Caco-2 (cell line): ENCODE measurements around the gene LCE1D. TPM values are rescaled to one million over a fixed set of nuclear protein-coding genes. Genes with fewer than 3 reads are reported as not detected.

ENCODE experiments used
- BruUV-seq: library from RNA; stranded (reverse); fragments of 400-500 nt; replicated peaks from 2 replicates; lab custom pipeline; 2021; lab: Mats Ljungman, UMichigan
- CTCF ChIA-PET: fragments of 300-600 bp; sonication (Branson Sonifier 250); formaldehyde crosslinking; loops from one replicate; lab custom pipeline; 2022; ENCODE audit warnings: antibody characterized with exemption; lab: Charles Lee
- POLR2A ChIA-PET: fragments of 300-600 bp; sonication (Branson Sonifier 250); formaldehyde crosslinking; loops from one replicate; lab custom pipeline; 2022; ENCODE audit warnings: antibody characterized with exemption; lab: Charles Lee
- DNase-seq, 2 experiments: peaks; one replicate each; pipeline versions ENCODE4 v3.0.0 to v3.0.0-alpha.2; 2020 to 2022
- H3K27me3 ChIP-seq: replicated peaks from 2 replicates; pipeline ENCODE4 v1.6.0; 2011; ENCODE audit warnings: low read length; ENCODE audit not compliant: control insufficient read depth, insufficient read depth
- H3K36me3 ChIP-seq: 2 replicates; pipeline ENCODE4 v1.5.1; 2011; ENCODE audit warnings: low read length; ENCODE audit not compliant: control insufficient read depth, insufficient read depth
- H3K4me1 ChIP-seq: fragments of 250-450 bp; sonication (Bioruptor Pico); 2 replicates; pipeline ENCODE4 v1.5.1; 2020; ENCODE audit warnings: mild to moderate bottlenecking
- H3K4me3 ChIP-seq: 2 replicates; pipeline ENCODE4 v1.5.1; 2011; ENCODE audit warnings: low read depth, mild to moderate bottlenecking, control low read depth, low read length
- H3K9me3 ChIP-seq: fragments of 250-450 bp; sonication (Bioruptor Pico); 2 replicates; pipeline ENCODE4 v1.5.1; 2020; ENCODE audit warnings: mild to moderate bottlenecking, moderate library complexity
- H3K27ac Mint-ChIP-seq: one replicate; pipeline ENCODE4 v1.8.0; 2022; ENCODE audit warnings: mixed read lengths; ENCODE audit not compliant: unreplicated experiment
- H3K27me3 Mint-ChIP-seq: one replicate; pipeline ENCODE4 v1.8.0; 2022; ENCODE audit warnings: mixed read lengths; ENCODE audit not compliant: insufficient read depth, unreplicated experiment
- H3K36me3 Mint-ChIP-seq: one replicate; pipeline ENCODE4 v1.8.0; 2022; ENCODE audit warnings: mild to moderate bottlenecking, mixed read lengths; ENCODE audit not compliant: insufficient read depth, unreplicated experiment
- H3K4me1 Mint-ChIP-seq: one replicate; pipeline ENCODE4 v1.8.0; 2022; ENCODE audit warnings: low read depth, mixed read lengths; ENCODE audit not compliant: unreplicated experiment
- H3K4me3 Mint-ChIP-seq: one replicate; pipeline ENCODE4 v1.8.0; 2022; ENCODE audit warnings: mild to moderate bottlenecking, moderate library complexity, mixed read lengths; ENCODE audit not compliant: unreplicated experiment
- H3K9me3 Mint-ChIP-seq: one replicate; pipeline ENCODE4 v1.8.0; 2022; ENCODE audit warnings: mixed read lengths; ENCODE audit not compliant: unreplicated experiment
- intact Hi-C: fragments of 100-400 bp; cut with micrococcal nuclease; formaldehyde crosslinking; loops from one replicate; pipeline ENCODE4 v1.10.0; 2022; ENCODE audit not compliant: unreplicated experiment
- total RNA-seq: library from RNA; stranded (reverse); gene quantifications from 2 replicates; pipeline ENCODE4 v1.2.3, GENCODE V29; 2022
- TF ChIP-seq, protein P1 (sequence below), 2 experiments: fragments of 200-600 bp in 1 of 2; IDR thresholded peaks; 1 replicate in 1 of 2; 2 replicates in 1 of 2; pipeline versions ENCODE4 v1.5.1 to v1.8.0; 2011 to 2022; ENCODE audit warnings: antibody characterized with exemption in 1 of 2, control low read depth in 1 of 2, inconsistent platforms in 1 of 2, low read depth in 1 of 2, low read length in 1 of 2, mild to moderate bottlenecking in 1 of 2, moderate library complexity in 1 of 2; ENCODE audit not compliant: insufficient read depth in 1 of 2, severe bottlenecking in 1 of 2, unreplicated experiment in 1 of 2

Gene LCE1D
- total RNA-seq, 1 experiment from 2014 or later: not detected

GRCh38 chr1:152842556-152842955 is 46.0 kb downstream of the LCE1D start, which contains the start of gene LCE6A:
Gene LCE6A (plus strand): TSS chr1:152842856. CDS start chr1:152843521, 665 bp downstream.
- DNase-seq: no peak
- Mint-ChIP-seq H3K9me3 (no peaks in the 10 kb centered on the region), H3K36me3 (no peaks in the 10 kb centered on the region), H3K27me3 (peaks cover 12% of the 10 kb centered on the region), H3K4me3 (no peak within 1 kb of the TSS), H3K4me1 (no peaks in the 10 kb centered on the region), H3K27ac (no peak within 1 kb of the TSS)
- no TSS peak for BruUV-seq
- ChIA-PET POLR2A (no interaction called here), CTCF (no interaction called here)
- TF ChIP-seq, protein P1, sequence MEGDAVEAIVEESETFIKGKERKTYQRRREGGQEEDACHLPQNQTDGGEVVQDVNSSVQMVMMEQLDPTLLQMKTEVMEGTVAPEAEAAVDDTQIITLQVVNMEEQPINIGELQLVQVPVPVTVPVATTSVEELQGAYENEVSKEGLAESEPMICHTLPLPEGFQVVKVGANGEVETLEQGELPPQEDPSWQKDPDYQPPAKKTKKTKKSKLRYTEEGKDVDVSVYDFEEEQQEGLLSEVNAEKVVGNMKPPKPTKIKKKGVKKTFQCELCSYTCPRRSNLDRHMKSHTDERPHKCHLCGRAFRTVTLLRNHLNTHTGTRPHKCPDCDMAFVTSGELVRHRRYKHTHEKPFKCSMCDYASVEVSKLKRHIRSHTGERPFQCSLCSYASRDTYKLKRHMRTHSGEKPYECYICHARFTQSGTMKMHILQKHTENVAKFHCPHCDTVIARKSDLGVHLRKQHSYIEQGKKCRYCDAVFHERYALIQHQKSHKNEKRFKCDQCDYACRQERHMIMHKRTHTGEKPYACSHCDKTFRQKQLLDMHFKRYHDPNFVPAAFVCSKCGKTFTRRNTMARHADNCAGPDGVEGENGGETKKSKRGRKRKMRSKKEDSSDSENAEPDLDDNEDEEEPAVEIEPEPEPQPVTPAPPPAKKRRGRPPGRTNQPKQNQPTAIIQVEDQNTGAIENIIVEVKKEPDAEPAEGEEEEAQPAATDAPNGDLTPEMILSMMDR (IDR thresholded peaks at IDR 0.05; ENCODE audit: insufficient read depth in 1 of 2, low read depth in 1 of 2, low read length in 1 of 2, severe bottlenecking in 1 of 2, unreplicated experiment in 1 of 2): no peak
- H3K36me3 ChIP-seq: no peaks in the 10 kb centered on the region
- H3K4me1 ChIP-seq: no peaks in the 10 kb centered on the region
- no peaks in the 10 kb centered on the region for H3K9me3 ChIP-seq
- no peaks in the 10 kb centered on the region; the same call in 1 of the 2 replicates for H3K27me3 ChIP-seq
- intact Hi-C loops: no loop called here
- no peak within 1 kb of the TSS for H3K4me3 ChIP-seq

Other genes with a start within 250 kb of the LCE1D start
- not detected in 2 replicates for gene LCE3E, start 229.9 kb upstream of the LCE1D start, total RNA-seq
- gene LCE3D, start 216.2 kb upstream of the LCE1D start, total RNA-seq: not detected in 2 replicates
- not detected in 2 replicates for gene LCE3C, start 196.5 kb upstream of the LCE1D start, total RNA-seq
- not detected in 2 replicates for gene LCE3B, start 182.9 kb upstream of the LCE1D start, total RNA-seq
- gene LCE3A, start 173.6 kb upstream of the LCE1D start, total RNA-seq: not detected in 2 replicates
- gene LCE2D, start 133.3 kb upstream of the LCE1D start, total RNA-seq: not detected in 2 replicates
- gene LCE2C, start 121.4 kb upstream of the LCE1D start, total RNA-seq: not detected in 2 replicates
- not detected in 2 replicates for gene LCE2B, start 110.6 kb upstream of the LCE1D start, total RNA-seq
- not detected in 2 replicates for gene LCE2A, start 98.4 kb upstream of the LCE1D start, total RNA-seq
- gene LCE4A, start 88.6 kb upstream of the LCE1D start, total RNA-seq: not detected in 2 replicates
- not detected in 2 replicates for gene KPRP, start 38.7 kb upstream of the LCE1D start, total RNA-seq
- gene LCE1F, start 21.6 kb upstream of the LCE1D start, total RNA-seq: not detected in 2 replicates
- not detected in 2 replicates for gene LCE1E, start 10.5 kb upstream of the LCE1D start, total RNA-seq
- gene LCE1C, start 9.9 kb downstream of the LCE1D start, total RNA-seq: not detected in 2 replicates
- not detected in 2 replicates for gene LCE1B, start 15.2 kb downstream of the LCE1D start, total RNA-seq
- gene LCE1A, start 30.8 kb downstream of the LCE1D start, total RNA-seq: not detected in 2 replicates
- gene LCE6A, start 46.1 kb downstream of the LCE1D start, total RNA-seq: not detected in 2 replicates
- gene LCE7A, start 63.3 kb downstream of the LCE1D start, total RNA-seq: not detected in 2 replicates
- not detected in 2 replicates for gene SMCP, start 81.6 kb downstream of the LCE1D start, total RNA-seq
- gene IVL, start 111.8 kb downstream of the LCE1D start, total RNA-seq: not detected in 2 replicates
- gene SPRR5, start 150.5 kb downstream of the LCE1D start, total RNA-seq: not detected in 2 replicates
- gene SPRR4, start 173.9 kb downstream of the LCE1D start, total RNA-seq: not detected in 2 replicates
- not detected in 2 replicates for gene SPRR1A, start 187.4 kb downstream of the LCE1D start, total RNA-seq
- gene SPRR3, start 205.0 kb downstream of the LCE1D start, total RNA-seq: 0.70 and 1.0 TPM in 2 replicates
- not detected in 2 replicates for gene SPRR1B, start 234.5 kb downstream of the LCE1D start, total RNA-seq
- gene SPRR2D, start 244.4 kb downstream of the LCE1D start, total RNA-seq: not detected in 2 replicates